Measurements from ENCODE around the gene AMBP.

GRCh38 chr9:114025760-114026159, 52.3 kb downstream of the AMBP start:
- TF ChIP-seq CTCF (conservative IDR thresholded peaks at IDR 0.05; ENCODE audit: low read depth, low read length) (no peak), EZH2 (IDR thresholded peaks at IDR 0.05; ENCODE audit: borderline replicate concordance, low read depth, low read length, poor library complexity, severe bottlenecking) (no peak)

All from A673 (cell line).